ENCODE results near the gene ZNF777.
"Not testable (repeated sequence)": the region's sequence is repeated elsewhere in the genome, so short reads cannot be mapped to it uniquely, and the experiment has no call there.

Gene ZNF777

DNA sequence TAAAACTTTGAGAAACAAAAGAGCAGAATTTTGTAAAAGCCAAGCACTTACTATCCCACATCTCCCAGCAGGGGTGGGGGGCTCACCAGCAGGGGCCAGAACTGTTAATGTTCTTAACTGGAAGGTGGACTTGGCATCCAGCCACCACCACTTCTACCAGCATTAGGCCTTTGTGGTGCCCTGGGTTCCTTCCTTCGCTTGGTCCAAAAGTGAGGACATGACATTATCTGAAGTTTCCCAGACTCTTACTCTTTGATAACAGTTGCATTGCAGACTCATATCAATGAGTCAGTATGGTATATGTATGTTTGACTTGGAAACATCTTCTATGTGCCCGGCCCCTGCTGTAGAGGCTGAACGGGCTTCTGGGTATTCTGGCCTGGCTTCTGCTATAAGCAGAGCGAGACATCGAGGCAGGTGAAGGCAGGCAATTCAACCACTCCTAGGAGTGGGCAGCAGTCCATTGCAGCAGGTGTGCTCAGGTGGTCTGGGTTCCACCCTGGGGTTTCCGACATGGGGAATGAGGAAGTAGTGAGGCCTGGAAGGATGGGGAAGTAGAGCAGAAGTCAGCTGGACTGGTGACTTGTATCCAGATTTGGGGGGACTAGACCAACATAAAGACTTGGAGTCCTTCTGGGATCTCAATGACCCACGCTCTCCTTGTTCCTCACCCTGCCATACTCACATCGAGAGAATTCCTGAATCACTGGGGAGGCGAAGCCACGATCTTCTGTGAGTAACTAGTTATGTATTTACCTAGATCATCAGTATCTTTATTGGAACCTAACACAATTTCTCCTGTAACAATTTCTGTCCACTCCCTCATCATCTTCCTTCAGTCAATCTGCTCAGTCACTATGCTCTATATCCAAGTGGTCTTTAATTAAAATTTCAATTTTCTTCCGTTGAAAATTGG lies 4.1 kb downstream of the ZNF777 start:
- no peak overlapping the region for H3K4me3 ChIP-seq
- H3K27ac ChIP-seq, result no peak overlapping the region

DNA sequence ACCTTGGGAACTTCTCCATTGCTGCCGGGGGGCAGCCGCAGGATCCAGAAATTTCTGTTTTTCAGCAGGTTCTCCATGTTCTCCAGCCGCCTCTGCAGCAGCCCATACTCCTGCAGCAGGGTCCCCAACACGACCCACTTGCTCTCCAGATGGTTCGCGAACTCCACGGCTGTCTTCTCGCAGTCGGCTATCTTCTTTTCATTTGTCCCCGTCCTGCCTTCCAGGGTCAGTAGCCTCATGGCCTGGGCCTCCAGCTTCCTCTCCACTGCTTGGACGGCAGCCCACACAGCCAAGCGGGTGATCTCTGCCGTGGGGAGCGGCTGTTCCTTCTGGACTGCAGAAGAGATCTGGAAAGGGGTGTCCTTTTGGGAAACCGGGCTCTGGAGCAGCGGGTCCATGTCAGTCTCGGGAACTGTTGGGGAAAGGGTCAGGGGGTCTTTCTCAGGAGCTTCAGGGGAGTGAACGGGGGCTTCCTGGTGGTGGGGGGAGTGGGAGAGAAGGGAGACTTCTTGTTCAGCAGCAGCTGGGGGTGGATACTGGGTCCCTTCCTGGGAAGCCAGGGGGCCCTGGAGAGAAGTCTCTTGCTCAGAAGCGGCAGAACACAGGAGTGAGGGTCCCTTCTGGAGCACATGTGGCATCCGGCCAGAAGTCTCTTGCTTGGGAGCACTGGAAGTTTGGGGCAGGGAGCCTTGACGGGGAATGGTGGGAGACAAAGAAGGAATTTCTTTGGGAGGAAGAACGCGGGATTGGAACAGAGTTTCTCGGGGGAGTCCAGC lies 5.5 kb downstream of the ZNF777 start:
- Histone ChIP-seq H3K4me3 (no peak overlapping the region), H3K27ac (no peak overlapping the region)

DNA sequence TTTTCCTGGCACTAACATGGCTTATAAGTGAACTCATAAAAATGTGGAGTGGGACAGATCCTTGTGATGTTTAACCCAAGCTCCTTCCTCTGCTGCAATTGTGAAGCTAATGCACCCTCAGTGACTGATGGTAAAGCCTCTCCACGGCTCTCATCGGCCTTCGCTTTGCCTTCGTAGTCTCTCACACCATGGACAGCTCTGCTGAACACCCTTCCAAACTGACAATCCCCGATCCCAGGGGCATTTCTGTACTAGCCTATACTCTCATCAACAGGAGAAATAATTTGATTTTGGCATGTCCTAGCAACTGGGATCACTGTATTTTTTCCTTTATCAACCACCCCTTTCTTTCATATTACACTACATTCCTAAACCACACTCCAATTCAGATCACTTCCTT lies 6.1 kb downstream of the ZNF777 start:
- no peak overlapping the region for H3K4me3 ChIP-seq
- no peak overlapping the region for H3K27ac ChIP-seq

DNA sequence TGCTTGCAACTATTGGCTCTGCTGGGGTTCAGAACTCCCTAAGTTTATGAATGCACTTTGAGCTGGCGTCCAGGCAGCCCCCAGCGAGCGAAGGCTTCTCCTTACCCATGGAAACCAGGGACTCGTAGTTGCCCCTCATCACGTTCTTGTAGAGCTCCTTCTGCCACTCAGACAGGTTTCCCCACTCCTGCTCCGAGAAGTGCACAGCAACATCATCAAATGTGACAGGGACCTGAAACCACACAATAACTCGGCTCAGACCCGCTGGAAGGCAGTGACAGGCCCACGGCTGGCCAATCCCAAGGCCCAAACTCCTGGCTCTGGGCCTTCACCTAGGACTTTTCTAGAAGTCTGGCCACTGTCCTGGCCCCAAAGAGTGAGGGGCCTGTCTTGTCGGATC lies 6.9 kb downstream of the ZNF777 start:
- Histone ChIP-seq H3K27ac (no peak overlapping the region), H3K4me3 (no peak overlapping the region)

DNA sequence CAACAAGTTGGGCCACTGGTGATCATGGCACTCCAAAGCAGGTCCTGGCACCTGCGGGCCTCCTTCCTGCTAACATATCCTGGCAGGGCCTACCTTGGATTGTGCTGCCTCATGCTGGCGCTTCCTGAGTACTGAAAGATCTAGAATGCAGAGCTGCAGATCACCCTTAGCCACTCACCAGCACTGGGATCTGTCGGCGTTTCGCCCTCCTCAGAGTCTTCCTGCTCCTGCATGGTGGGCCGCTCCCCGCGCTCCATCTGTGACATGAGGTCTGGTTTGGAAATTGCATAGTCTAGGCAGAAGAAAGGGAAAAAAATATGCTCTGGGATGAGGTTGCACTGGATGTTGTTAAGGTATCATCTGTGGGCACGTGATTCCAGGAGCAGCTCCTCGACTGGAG lies 10.0 kb downstream of the ZNF777 start:
- Histone ChIP-seq H3K4me3 (no peak overlapping the region), H3K27ac (no peak overlapping the region)

DNA sequence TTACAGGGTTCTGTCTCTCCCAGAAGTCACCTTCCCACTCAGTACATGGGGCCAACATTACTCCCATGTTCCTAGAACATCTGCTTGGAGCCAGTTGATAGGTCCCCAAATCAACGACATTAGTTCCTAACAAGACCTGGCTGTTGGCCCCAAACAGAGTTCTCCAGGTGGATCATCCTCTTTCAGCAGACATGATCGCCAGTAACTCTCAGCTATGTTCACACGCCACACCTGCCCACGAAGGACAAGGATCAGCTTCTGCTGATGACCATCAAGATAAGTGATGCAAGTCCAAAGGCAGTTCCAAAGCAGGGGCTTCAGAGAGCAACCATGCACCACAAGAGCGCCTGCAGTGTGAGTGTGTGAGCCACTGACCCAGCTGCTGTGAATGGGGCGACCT lies 11.0 kb downstream of the ZNF777 start:
- Histone ChIP-seq H3K4me3 (no peak overlapping the region), H3K27ac (no peak overlapping the region)

DNA sequence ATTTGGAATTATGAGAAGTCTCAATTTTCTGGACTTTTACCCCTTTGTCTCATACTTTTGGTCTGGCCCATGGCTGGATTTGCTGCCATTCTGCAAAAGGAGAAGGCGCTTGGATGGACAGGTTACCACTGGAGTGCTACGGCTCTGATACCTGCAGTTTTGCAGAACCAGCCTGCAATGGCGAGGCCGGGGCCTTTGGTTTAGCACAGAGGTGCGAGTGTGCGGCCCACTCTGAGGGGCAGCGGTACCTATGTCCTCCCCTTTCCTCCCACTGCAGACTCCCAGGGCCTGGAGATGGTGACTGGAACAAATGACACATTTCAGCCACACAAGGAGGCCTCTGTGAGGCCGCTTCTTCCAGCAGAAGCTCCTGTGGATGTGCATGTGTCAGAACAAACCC lies 11.9 kb downstream of the ZNF777 start:
- Histone ChIP-seq H3K27ac (no peak overlapping the region), H3K4me3 (no peak overlapping the region)

DNA sequence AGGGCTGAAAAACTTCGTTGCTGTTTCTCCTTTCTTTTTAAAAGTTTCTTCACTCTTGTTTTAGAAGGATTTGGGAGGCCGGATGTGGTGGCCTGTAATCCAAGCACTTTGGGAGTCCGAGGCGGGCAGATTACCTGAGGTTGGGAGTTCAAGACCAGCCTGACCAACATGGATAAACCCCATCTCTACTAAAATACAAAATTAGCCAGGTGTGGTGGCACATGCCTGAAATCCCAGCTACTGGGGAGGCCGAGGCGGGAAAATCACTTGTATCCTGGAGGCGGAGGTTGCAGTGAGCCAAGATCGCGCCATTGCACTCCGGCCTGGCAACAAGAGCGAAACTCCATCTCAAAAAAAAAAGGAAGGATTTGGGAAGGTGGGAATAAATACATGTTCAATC lies 14.8 kb downstream of the ZNF777 start:
- H3K4me3 ChIP-seq, H3K27ac ChIP-seq: not testable (repeated sequence)

DNA sequence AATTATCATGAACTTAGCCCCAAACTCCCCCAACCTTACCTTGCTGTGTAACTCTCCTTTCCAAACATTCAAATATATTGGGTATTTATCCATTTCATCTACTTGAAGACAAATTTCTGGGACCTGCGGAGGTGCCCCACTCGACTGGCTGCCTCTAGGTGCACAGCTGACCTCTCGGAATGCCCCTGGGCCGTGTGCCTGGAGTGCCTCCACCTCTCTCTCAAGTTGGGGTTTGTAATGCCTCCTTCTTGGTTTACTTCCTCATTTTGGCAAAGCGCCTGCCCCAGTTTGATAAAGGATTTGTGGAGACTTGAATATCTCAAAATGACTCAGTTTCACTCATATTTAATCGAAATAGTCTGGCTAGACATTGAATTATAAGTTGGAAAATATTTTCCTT lies 16.6 kb downstream of the ZNF777 start:
- Histone ChIP-seq H3K4me3 (no peak overlapping the region), H3K27ac (no peak overlapping the region)

DNA sequence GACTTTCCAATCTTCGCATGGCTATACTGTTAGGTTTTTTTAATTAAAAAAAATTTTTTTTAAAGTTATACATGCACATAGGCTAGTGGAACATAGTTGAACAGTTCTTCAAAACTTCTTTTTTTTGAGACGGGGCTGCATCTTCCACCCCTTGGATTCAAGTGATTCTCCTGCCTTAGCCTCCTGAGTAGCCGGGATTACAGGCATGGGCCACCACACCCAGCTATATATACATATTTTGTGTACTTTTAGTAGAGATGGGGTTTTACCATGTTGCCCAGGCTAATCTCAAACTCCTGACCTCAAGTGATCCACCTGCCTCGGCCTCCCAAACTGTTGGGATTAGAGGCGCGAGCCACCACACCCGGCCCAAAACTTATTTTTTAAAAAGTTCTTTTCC lies 17.3 kb downstream of the ZNF777 start:
- Histone ChIP-seq H3K27ac (no peak overlapping the region), H3K4me3 (no peak overlapping the region)

DNA sequence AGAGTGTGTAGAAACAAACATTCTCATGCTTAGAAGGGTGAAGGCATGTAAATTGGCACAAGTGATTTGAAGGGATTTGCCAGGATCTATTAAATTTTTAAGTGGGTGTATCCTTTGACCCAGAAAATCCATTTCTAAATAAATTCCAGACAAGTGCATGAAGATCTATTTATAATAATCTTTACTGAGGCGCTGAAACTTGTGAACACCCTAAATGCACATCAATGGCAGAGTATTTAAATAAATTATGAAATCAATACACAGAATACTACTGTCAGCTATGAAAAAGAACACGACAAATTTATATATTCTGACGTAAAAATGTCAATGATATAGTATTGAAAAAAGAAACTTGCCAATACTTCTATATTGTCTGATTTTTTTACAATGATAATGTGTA lies 17.9 kb downstream of the ZNF777 start:
- no peak overlapping the region for H3K4me3 ChIP-seq

DNA sequence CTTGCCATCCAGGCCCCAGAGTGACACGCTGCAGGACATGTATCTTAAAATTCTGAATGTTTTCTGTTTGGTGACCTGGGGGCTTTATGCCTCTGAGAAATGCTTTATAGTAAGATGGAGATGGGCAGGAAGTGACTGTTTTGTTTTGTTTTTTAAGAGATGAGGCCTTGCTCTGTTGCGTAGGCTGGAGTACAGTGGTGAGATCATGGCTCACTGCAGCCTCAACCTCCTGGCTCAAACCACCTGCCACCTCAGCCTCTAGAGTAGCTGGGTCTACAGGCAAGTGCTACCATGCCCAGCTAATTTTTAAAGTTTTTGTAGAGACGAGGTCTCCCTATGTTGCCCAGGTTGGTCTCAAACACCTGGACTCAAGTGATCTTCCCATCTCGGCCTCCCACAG lies 20.6 kb downstream of the ZNF777 start:
- H3K4me3 ChIP-seq, result no peak overlapping the region
- H3K27ac ChIP-seq, result peak overlapping the region in 1 of 21 experiments; percentile 1

More for the DNA sequence above, 17.9 kb downstream of the ZNF777 start:
- no peak overlapping the region for H3K27ac ChIP-seq

DNA sequence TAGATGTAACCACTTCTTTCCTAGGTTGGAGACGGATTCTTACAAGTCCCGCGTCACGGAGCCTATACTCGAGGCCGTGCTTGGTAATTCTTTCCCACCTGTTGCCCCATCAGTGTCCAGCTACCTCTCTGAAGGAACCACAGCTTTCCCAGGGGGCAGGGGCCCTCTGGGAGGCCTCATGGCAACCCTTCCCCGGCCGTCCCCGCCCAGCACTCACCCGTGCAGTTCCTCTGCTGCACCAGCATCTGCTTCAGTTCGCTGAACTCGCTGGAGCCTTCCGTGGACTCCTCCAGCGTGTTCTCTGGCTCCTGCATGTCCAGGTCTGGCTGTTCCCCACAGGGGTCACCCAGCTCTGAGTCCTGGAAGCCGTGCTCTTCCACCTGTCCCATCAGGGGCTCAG lies 24.5 kb downstream of the ZNF777 start:
- Histone ChIP-seq H3K27ac (no peak overlapping the region), H3K4me3 (no peak overlapping the region)

DNA sequence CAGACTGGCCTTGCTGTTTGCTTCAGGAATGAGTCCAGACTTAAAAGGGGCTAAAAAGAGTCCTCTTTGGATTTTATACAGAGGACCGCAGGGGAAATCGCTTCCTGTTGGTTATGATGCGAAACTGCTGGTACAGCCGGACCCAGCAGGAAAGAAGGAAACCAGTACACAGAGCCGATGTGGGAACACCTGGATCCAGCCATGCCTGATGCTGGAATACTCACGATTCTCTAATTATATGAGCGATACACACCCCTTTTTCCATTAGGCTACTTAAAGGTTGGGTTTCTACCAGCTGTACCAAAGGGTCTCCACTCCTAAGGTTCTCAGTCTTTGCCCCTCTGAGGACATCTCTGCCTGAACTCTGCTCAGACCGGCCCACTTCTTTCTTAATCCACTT lies 27.7 kb downstream of the ZNF777 start:
- H3K27ac ChIP-seq, result no peak overlapping the region
- H3K4me3 ChIP-seq, result no peak overlapping the region

DNA sequence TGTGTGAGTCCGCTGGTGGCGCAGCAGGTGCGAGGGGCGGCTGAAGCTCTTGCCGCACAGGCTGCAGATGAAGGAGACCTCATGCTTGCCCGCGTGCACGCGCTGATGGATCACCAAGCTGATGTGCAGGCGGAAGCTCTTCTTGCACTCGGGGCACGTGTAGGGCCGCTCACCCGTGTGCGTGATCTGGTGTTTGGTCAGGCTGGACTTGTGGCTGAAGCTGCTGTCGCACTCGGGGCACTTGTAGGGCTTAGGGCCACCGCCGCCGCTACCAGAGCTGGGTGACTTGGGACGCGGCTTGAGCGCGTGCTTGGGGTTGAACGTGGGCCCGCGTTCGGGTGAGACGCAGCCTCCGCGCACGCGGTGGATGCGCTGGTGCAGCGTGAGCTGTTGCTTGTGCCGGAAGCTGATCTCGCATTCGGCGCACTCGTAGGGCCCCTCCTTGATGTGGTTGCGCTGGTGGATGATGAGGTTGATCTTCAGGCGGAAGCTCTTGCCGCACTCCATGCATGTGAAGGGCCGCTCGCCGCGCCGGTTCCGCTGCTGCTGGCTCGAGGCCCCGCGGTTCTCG lies 28.7 kb downstream of the ZNF777 start:
- H3K4me3 ChIP-seq, result no peak overlapping the region

DNA sequence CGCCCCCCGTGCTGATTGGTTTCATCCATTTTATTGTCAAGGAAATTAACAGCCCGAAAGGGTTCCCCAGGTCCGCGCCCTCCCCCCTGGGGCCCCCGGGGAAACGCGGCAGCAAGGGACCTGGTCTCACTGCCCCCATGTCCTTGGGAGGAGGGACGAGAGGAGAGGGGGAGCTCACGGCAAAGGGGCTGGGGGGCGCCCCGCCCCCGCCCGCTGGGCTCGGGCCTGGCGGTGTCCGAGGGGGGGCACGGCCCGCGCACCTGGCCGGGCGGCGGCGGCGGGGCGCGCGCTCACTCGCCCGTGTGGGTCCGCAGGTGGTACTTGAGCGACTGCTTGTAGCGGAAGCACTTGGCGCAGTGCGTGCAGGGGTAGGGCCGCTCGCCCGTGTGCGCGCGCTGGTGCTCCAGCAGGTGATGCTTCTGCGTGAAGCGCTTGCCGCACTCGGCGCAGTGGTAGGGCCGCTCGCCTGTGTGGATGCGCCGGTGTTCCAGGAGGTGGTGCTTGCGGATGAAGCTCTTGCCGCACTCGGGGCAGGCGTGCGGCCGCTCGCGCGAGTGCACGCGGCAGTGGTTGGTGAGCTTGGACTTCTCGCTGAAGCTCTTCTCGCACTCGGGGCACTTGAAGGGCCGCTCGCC lies 29.3 kb downstream of the ZNF777 start:
- no peak overlapping the region for H3K27ac ChIP-seq
- no peak overlapping the region for H3K4me3 ChIP-seq

More for the DNA sequence above, 28.7 kb downstream of the ZNF777 start:
- H3K27ac ChIP-seq, result no peak overlapping the region

DNA sequence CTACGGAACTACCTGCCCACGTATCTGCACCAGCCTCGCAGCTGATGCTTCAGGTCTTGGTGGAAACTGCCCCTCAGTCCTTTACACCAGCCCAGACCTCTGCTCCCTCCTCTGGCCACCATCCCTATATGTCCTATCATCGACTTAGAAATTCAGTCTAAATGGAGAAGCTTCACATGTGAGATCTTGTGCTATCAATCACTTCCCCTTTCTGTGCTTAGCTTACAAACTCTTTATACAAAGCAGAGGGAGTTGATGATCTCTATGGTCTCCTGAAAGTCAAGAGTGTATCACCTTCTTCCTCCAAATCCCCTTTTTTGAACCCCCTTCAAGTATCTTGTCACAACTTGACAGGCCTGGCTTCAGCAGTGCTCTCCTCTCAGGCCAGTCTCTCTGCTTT lies 30.7 kb downstream of the ZNF777 start:
- H3K4me3 ChIP-seq, result no peak overlapping the region
- H3K27ac ChIP-seq, result no peak overlapping the region

DNA sequence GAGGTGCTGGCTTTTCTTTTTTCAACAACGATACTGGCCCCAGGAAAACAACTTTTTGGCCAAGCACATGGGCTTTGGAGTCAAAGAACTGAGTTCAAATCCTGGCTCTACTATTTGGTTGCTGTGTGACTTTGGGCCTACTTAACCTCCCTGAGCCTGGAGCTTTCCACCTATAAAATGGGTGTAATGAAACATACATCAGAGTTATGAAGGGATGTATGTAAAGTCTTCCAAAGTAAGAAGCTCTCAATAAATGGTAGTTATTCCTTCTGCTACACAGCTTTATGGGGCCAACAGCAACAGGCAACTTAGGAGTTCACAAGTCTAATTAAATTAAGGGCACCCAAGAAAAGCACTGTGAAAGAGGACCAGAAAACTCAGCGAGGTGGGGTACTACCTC lies 33.0 kb downstream of the ZNF777 start:
- Histone ChIP-seq H3K27ac (no peak overlapping the region), H3K4me3 (no peak overlapping the region)

DNA sequence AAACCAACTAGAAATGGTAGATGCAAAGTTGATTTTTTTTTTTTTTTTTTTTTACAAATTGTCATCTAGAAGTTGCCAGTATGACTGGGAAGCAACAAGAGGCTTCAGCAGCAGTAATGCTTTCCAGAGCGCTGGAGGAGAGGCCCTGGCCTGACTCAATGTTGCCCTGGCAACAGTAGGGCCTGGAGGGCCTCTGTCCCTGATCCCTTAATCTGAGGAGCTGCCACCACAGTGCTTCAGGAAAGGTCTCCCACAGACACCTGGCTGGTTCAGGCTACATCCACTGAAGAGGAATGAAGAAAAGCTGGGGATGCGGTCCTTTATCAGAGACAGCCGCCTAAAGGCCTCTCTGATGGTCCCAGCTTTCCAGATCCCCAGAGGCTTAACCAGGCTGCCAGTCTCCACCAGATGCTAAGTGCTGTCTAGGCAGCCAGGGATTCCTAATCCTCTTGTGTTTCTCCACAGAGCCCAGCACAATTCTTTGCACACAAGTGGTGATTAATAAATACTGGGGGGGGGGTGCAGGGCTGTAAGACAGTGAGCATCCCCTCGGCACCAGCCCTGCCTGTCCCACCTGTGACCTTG lies 33.7 kb downstream of the ZNF777 start:
- no peak overlapping the region for H3K4me3 ChIP-seq
- H3K27ac ChIP-seq, result no peak overlapping the region
